Activated B cell treated with CpG ODN at 0.5 μM for 24 hours (primary cell): ENCODE measurements around the gene FRMPD1. TPM values are rescaled to one million over a fixed set of nuclear protein-coding genes. Genes with fewer than 3 reads are reported as not detected.

Experiments used
- ATAC-seq: fragments of 200-7000 bp; cut with Tn5 transposase; one replicate; pipeline ENCODE4 v1.10.0; 2021; ENCODE audit warnings: low read depth, mild to moderate bottlenecking, moderate library complexity
- CTCF ChIA-PET: fragments of 350-600 bp; sonication (Branson Sonifier 250); formaldehyde crosslinking; loops from one replicate; lab custom pipeline; 2021; ENCODE audit warnings: antibody characterized with exemption; lab: Charles Lee
- POLR2A ChIA-PET: fragments of 350-600 bp; sonication (Branson Sonifier 250); formaldehyde crosslinking; loops from one replicate; lab custom pipeline; 2021; ENCODE audit warnings: antibody characterized with exemption; lab: Charles Lee
- DNase-seq: peaks from one replicate; pipeline ENCODE4 v3.0.0; 2022
- H3K27ac Mint-ChIP-seq: one replicate; pipeline ENCODE4 v1.8.0; 2020; ENCODE audit warnings: mixed read lengths
- H3K27me3 Mint-ChIP-seq: one replicate; pipeline ENCODE4 v1.8.0; 2021; ENCODE audit warnings: mixed read lengths
- H3K36me3 Mint-ChIP-seq: one replicate; pipeline ENCODE4 v1.8.0; 2021; ENCODE audit warnings: low read depth, mixed read lengths
- H3K4me1 Mint-ChIP-seq: one replicate; pipeline ENCODE4 v1.8.0; 2021; ENCODE audit warnings: mixed read lengths
- H3K4me3 Mint-ChIP-seq: one replicate; pipeline ENCODE4 v1.8.0; 2020; ENCODE audit warnings: mild to moderate bottlenecking, mixed read lengths
- H3K9me3 Mint-ChIP-seq: one replicate; pipeline ENCODE4 v1.8.0; 2020; ENCODE audit warnings: mixed read lengths
- intact Hi-C: fragments of 100-400 bp; cut with micrococcal nuclease; formaldehyde crosslinking; loops from one replicate; pipeline ENCODE4 v1.15.1; 2024
- total RNA-seq: library from RNA; stranded (reverse); gene quantifications from 2 replicates; pipeline ENCODE4 v1.2.3, GENCODE V29; 2022
- TF ChIP-seq, protein P1 (sequence below): fragments of 200-600 bp; IDR thresholded peaks from one replicate; pipeline ENCODE4 v1.8.0; 2022; ENCODE audit warnings: antibody characterized with exemption, mild to moderate bottlenecking

Gene FRMPD1
- total RNA-seq, 1 donor from 2014 or later, result 0.07 TPM

GRCh38 chr9:37739222-37739621 lies 88.5 kb downstream of the FRMPD1 start:
- no peaks in the 10 kb centered on the region for H3K9me3 Mint-ChIP-seq
- TF ChIP-seq, protein P1, sequence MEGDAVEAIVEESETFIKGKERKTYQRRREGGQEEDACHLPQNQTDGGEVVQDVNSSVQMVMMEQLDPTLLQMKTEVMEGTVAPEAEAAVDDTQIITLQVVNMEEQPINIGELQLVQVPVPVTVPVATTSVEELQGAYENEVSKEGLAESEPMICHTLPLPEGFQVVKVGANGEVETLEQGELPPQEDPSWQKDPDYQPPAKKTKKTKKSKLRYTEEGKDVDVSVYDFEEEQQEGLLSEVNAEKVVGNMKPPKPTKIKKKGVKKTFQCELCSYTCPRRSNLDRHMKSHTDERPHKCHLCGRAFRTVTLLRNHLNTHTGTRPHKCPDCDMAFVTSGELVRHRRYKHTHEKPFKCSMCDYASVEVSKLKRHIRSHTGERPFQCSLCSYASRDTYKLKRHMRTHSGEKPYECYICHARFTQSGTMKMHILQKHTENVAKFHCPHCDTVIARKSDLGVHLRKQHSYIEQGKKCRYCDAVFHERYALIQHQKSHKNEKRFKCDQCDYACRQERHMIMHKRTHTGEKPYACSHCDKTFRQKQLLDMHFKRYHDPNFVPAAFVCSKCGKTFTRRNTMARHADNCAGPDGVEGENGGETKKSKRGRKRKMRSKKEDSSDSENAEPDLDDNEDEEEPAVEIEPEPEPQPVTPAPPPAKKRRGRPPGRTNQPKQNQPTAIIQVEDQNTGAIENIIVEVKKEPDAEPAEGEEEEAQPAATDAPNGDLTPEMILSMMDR, result no peak
- POLR2A ChIA-PET, result no interaction called here
- ATAC-seq, result no peak
- no peaks in the 10 kb centered on the region for H3K36me3 Mint-ChIP-seq
- no peak for DNase-seq
- CTCF ChIA-PET, result no interaction called here
- H3K4me1 Mint-ChIP-seq, result no peaks in the 10 kb centered on the region
- H3K27ac Mint-ChIP-seq, result no peak overlapping the region
- intact Hi-C loops, result no loop called here
- peaks cover 7% of the 10 kb centered on the region for H3K27me3 Mint-ChIP-seq
- no peak overlapping the region for H3K4me3 Mint-ChIP-seq

DNA sequence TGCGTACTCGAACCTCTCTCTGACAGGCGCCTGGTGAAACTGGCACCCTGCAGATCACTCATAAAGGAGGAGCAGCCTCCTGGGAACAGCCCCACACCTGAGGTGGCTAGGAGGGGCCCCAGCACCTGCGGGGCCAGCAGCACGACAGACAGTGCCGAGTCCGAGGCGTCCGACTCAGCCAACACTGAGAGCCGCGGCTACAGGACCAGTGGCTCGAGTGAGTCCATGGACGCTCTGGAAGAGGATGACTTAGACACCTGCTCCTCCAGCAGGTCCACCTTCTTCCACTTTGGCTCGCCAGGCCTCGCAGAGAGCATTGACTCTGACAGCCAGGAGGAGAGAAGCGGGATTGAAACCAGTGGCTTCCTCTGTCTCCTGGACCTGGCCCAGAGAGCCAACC lies 89.4 kb downstream of the FRMPD1 start:
- intact Hi-C loops, result no loop called here
- ATAC-seq, result no peak
- POLR2A ChIA-PET, result no interaction called here
- no peaks in the 10 kb centered on the region for H3K36me3 Mint-ChIP-seq
- no peaks in the 10 kb centered on the region for H3K4me1 Mint-ChIP-seq
- TF ChIP-seq, protein P1, result no peak
- H3K27ac Mint-ChIP-seq, result no peak overlapping the region
- DNase-seq, result no peak
- peaks cover 7% of the 10 kb centered on the region for H3K27me3 Mint-ChIP-seq
- H3K4me3 Mint-ChIP-seq, result no peak overlapping the region
- no peaks in the 10 kb centered on the region for H3K9me3 Mint-ChIP-seq
- CTCF ChIA-PET, result no interaction called here

- ChIA-PET CTCF (no interaction called here), POLR2A (no interaction called here)
- no peak overlapping the region for H3K27ac Mint-ChIP-seq
- ATAC-seq (no peak), DNase-seq (no peak)
- peaks cover 5% of the 10 kb centered on the region for H3K27me3 Mint-ChIP-seq
- intact Hi-C loops, result no loop called here
- no peaks in the 10 kb centered on the region for H3K36me3 Mint-ChIP-seq
- H3K9me3 Mint-ChIP-seq, result no peaks in the 10 kb centered on the region
- TF ChIP-seq, protein P1, result no peak
- H3K4me1 Mint-ChIP-seq, result no peaks in the 10 kb centered on the region
- H3K4me3 Mint-ChIP-seq, result no peak overlapping the region
Observed at GRCh38 chr9:37740631-37741328, 90.0 kb downstream of the FRMPD1 start.

- no peaks in the 10 kb centered on the region for H3K27me3 Mint-ChIP-seq
- H3K9me3 Mint-ChIP-seq, result no peaks in the 10 kb centered on the region
- H3K27ac Mint-ChIP-seq, result no peak overlapping the region
- TF ChIP-seq, protein P1, result no peak
- intact Hi-C loops, result loop anchor here (2.0 kb wide), 3 partner anchors 163 to 415 kb away; no protein-coding TSS in a partner anchor
- ATAC-seq (no peak), DNase-seq (no peak)
- POLR2A ChIA-PET, result no interaction called here
- no peaks in the 10 kb centered on the region for H3K4me1 Mint-ChIP-seq
- H3K36me3 Mint-ChIP-seq, result no peaks in the 10 kb centered on the region
- CTCF ChIA-PET, result no interaction called here
- H3K4me3 Mint-ChIP-seq, result no peak overlapping the region
Observed at GRCh38 chr9:37745970-37746369, 95.2 kb downstream of the FRMPD1 start.

DNA sequence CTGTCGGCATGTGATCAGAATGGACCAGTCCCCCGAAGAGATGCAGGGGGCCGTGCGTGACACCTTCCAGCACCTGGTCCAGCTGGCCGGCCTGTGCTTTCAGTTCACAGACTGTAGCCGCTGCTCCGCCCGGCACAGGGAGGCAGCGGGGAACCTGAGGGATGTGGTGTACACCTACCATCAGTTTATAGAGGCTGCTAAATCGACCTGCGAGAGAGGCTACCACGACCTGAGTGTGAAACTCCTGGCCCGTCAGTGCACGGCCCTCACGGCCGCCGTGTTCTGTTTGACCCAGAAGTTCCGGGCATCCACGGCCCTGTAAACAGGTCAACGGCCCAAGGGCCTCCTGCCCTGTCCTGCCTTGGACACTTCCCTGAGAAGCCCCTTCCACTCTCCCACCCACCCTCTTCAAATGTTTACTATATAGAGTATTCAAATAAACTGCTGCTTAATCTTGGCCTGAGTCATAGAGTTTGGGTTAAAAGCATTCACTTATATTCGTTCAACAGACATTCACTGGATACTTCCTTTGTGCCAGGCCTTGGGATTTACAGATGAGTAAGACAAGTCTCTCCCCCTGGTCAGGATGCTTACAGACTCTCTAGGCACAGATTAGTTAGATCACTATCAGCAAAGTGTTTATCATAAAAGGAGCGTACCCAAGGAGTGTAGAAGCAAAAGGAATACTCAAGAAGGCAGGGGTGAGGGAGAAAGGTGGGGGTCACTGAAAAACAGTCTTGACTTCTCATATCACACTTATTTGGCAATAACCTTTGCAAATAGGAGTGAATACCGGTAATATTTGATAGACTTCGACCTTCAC lies 95.9 kb downstream of the FRMPD1 start:
- Mint-ChIP-seq H3K27ac (no peak overlapping the region), H3K27me3 (no peaks in the 10 kb centered on the region), H3K4me3 (no peak overlapping the region), H3K9me3 (no peaks in the 10 kb centered on the region), H3K4me1 (no peaks in the 10 kb centered on the region), H3K36me3 (no peaks in the 10 kb centered on the region)
- DNase-seq (no peak), ATAC-seq (no peak)
- TF ChIP-seq, protein P1, result no peak
- intact Hi-C loops, result loop anchor here (2.0 kb wide), 3 partner anchors 164 to 414 kb away; no protein-coding TSS in a partner anchor
- CTCF ChIA-PET, result no interaction called here
- POLR2A ChIA-PET, result no interaction called here
